ENCODE measurements around the gene TBC1D17.

TBC1D17 gene

DNA sequence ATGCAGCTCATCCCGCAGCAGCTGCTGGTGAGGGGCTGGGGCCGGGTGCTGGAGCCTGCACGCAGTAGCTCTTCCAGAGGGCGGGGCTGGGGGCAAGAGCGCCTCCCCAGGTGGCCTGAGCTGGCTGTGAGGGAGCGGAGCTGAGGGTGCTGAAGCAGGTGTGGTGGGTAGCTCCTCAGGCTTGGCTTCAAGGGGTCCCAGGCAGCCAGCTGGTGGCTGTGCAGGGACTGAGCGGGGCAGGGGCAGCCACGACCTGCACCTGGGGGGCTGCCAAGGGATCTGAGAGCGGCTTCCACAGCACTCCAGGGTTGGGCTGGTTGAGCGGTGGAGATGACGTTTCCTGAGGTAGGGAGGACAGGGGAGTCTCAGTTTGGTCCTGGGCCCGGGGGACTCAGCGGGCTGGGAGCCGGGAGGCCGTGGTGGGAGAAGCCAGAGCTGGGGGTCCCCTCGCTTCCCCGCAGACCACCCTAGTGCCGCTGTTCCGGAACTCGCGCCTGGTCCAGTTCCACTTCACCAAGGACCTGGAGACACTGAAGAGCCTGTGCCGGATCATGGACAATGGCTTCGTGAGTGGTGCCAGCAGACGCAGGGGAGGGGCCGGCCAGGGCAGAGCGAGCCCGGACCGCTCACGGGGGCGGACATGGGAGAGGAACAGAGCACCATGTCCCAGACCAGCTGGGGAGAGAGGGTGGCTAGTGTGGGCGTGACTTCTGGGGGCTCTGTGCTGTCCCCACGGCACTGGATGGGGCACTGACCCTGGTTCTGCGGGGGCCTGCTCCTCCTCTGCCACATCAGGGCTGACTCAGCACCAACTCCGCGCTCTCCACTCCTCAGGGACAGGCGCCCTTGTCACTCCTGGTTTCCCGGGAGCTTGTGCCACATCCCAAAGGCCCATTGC lies 19.2 kb upstream of the TBC1D17 start:
- DNase-seq (ENCODE audit: low read depth, low spot score): no peak
- no peak overlapping the region for H3K4me3 ChIP-seq (ENCODE audit: low read length)

- no peak for DNase-seq (ENCODE audit: low read depth, low spot score)
- no peak overlapping the region for H3K4me3 ChIP-seq (ENCODE audit: low read length)
Measured at GRCh38 chr19:49859682-49860335, 17.7 kb upstream of the TBC1D17 start.

GRCh38 chr19:49860336-49861102 lies 17.0 kb upstream of the TBC1D17 start:
- no peak overlapping the region for H3K4me3 ChIP-seq (ENCODE audit: low read length)
- no peak for DNase-seq (ENCODE audit: low read depth, low spot score)

- no peak for DNase-seq (ENCODE audit: low read depth, low spot score)
- H3K4me3 ChIP-seq (ENCODE audit: low read length): no peak overlapping the region
Measured at GRCh38 chr19:49861107-49861506, 16.4 kb upstream of the TBC1D17 start.

DNA sequence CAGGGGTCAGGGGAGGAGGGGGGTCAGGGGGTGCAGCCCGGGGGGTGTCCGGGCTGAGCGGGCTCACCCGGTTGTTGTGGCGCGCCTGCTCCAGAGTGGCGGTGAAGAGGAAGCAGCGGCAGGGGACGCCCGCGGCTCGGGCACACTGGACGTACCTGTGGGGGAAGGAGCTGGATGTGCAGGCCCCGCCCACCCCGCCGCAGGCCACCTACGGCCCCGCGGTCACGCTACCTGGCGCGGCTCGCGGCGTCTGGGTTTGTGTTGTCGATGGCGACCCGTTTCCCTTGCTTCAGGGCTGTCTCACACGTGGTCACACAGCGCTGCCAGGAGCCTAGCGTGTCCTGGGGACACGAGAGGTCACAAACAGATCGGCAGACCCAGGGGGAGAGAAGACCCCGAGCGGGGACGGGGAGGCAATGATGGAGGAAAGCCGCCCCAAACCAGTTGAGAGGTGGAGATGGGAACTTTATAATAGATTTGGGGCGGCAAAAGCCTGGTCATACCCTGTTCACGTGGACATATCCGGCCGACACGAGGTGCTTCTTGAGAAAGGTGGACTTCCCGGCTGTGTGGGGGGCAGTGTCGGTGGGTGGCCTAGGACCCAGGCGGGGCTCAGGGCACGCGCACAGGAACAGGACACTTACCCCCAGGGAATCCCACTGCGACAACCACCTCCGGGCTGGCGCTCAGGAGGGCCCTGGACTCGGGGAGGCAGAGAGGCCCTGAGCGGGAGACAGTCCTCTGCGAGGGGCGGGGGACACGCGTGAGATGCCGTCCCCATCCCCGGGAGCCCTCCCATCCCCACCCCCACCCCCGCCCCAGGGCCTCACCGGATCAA lies 15.7 kb upstream of the TBC1D17 start:
- no peak for DNase-seq (ENCODE audit: low read depth, low spot score)
- no peak overlapping the region for H3K4me3 ChIP-seq (ENCODE audit: low read length)

DNA sequence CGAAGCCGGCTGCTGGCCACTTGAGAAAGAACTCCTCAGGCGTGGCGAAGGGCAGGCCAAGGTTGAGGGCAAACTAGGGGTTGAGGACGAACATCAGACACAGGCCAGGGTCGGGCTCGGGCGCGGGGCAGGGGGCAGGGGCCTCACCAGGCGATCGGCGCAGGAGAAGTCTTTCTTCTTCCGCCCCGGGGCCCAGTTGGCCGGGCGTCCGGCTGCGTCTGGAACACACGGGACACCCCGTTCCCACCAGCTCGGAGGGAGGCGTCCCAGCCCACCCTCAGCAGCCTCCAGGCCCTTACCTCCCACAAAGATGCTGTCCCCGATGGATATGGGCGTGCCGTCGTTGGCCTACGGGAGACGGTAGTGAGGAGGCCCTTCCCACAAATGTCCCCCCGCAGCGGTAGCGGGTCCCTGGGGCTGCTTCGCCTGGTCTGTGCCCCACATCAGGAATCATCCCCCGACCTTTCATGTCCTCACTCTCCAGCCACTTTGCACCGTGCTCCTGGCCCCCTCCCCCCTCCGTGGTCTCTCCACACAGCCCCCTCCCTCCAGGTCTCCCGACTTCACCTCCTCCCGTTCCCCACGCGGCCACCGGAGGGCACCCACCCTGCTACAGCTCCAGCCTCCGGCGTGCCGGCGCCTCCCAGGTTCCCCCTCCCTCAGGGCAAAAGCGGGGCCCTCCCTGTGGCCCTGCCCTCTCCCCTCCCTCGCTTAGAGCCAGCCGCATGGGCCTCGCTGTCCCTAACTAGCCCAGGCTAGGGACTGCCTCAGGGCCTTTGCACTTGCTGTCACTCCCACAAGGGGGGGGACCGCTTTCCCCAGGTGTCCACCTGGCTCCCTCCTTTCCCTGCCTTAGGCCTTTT lies 14.9 kb upstream of the TBC1D17 start:
- DNase-seq (ENCODE audit: low read depth, low spot score): no peak
- no peak overlapping the region for H3K4me3 ChIP-seq (ENCODE audit: low read length)

DNA sequence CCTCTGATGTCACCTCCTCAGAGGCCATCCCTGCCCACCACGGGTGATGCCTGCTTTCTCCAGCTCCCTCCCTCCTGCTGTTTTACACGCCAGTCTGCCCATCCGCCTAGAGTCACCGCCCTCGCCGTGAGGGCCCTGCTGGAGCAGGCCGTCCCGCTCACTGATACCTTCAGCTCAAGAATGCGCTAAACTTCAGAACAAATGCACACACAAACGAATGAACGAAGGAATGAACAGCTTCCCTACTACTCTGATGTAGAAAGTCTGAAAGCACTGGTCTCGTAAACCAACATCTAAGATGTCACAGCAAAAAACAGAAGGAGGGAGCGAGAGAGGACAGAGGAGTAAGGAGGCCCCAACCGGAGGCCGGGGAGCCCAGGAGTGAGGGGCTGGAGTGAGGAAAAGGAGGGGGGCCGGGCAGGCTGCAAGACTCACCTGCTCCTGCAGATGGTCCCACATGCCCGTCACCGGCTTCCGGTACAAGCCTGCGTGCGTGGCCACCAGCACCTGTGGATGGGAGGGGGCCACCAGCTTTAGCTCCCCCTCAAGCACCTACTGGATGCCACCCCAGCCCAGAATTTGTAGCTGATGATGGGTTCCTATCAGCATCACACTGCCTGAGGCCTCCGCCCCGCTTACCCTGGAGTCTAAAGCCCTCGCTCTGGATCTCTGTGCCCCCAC lies 14.1 kb upstream of the TBC1D17 start:
- no peak for DNase-seq (ENCODE audit: low read depth, low spot score)
- H3K4me3 ChIP-seq (ENCODE audit: low read length): no peak overlapping the region

GRCh38 chr19:49863935-49864320 lies 13.6 kb upstream of the TBC1D17 start:
- no peak overlapping the region for H3K4me3 ChIP-seq (ENCODE audit: low read length)
- no peak for DNase-seq (ENCODE audit: low read depth, low spot score)

- H3K4me3 ChIP-seq (ENCODE audit: low read length): no peak overlapping the region
Measured at GRCh38 chr19:49864890-49865289, 12.6 kb upstream of the TBC1D17 start.

DNA sequence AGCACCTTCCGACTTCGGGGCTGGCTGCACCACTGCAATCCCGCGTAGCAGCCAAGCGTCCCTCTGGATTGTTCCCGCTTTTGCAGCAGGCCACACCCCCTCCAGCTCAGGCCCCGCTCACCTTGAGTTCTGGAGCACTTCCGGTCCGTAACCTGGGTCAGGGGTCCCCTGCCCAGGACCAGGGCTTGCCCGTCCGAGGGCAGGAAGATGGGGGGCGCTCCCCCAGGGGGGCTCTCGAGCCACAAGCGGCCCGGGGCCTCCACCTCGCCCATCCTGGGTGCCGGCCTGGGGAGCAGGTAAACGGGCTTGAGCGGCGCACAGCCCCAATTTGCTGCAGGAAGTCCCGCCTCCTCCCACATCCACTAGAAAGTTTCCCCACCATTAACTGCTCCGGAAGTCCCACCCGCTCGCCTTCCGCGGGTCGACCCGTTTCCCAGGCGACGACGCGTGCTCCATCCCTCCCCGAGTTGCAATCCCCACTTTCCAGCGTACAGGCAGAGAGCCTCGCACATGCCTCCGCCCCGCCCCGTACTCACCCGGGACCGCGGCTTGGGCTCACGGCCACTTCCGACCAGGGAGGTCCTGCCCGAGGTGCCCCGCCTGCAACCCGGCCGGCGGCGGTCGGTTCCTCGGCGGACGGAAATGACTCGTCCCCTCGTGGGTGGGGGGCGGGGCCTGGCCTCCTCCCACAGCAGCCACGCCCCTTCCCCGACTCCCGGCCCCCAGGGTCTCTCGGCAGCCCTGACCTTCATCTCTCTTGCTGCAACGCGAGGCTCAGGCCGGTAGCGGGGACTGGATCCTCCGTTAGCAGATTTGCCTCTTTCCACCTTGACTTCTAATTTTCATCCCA lies 10.3 kb upstream of the TBC1D17 start, which contains the start of gene PNKP:
Gene PNKP (minus strand): TSS at position 644 of the 850 bp plus-strand sequence. CDS start 372 bp downstream, at position 272.
- DNase-seq (ENCODE audit: low read depth, low spot score): peak; percentile 91
- H3K4me3 ChIP-seq (ENCODE audit: low read length): peak within 1 kb of the TSS; percentile 90

More at GRCh38 chr19:49864890-49865289, 12.6 kb upstream of the TBC1D17 start:
- DNase-seq (ENCODE audit: low read depth, low spot score): no peak

DNA sequence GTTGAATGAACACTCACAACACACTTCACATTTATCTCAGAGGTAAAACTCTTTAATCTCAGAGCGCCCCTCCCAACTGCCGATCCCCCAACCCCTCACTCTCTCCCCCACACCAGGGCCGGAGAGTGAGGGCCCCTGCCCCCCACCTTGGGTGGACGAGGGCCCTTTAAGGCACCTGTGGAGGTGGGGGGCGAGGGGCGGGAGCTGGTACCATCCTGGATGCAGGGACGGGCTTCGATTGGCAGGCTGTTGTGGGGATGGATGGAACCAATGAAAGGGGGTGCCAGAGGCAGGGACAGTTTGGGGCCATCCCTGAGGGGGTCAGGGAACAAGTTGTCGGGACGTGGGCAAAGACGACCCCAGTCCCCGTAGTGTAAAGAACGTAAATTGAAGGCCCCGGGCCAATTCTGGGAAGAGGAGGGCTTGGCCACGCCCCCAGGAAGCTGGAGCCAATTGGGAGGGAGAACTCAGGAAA lies 8.5 kb upstream of the TBC1D17 start:
- H3K4me3 ChIP-seq (ENCODE audit: low read length): peak overlapping the region; percentile 60
- no peak for DNase-seq (ENCODE audit: low read depth, low spot score)

- peak; percentile 100 for DNase-seq (ENCODE audit: low read depth, low spot score)
- peak overlapping the region; percentile 60 for H3K4me3 ChIP-seq (ENCODE audit: low read length)
Measured at GRCh38 chr19:49869484-49870308, 7.8 kb upstream of the TBC1D17 start.

- no peak for DNase-seq (ENCODE audit: low read depth, low spot score)
- H3K4me3 ChIP-seq (ENCODE audit: low read length): peak overlapping the region; percentile 60
Measured at GRCh38 chr19:49870309-49870901, 7.1 kb upstream of the TBC1D17 start.

- no peak overlapping the region for H3K4me3 ChIP-seq (ENCODE audit: low read length)
- no peak for DNase-seq (ENCODE audit: low read depth, low spot score)
Measured at GRCh38 chr19:49871349-49871985, 6.0 kb upstream of the TBC1D17 start.
